AG08395 (cell line): ENCODE data around the gene ACAA1.
A peak's percentile ranks its signal among the peaks of the same experiment; 100 is the strongest.
"Not testable (repeated sequence)": the region's sequence is repeated elsewhere in the genome, so short reads cannot be mapped to it uniquely, and the experiment has no call there.

Source experiments
- DNase-seq: peaks from one replicate; pipeline ENCODE4 v3.0.0; 2012; ENCODE audit warnings: mixed read lengths, low spot score

ACAA1 gene

DNA sequence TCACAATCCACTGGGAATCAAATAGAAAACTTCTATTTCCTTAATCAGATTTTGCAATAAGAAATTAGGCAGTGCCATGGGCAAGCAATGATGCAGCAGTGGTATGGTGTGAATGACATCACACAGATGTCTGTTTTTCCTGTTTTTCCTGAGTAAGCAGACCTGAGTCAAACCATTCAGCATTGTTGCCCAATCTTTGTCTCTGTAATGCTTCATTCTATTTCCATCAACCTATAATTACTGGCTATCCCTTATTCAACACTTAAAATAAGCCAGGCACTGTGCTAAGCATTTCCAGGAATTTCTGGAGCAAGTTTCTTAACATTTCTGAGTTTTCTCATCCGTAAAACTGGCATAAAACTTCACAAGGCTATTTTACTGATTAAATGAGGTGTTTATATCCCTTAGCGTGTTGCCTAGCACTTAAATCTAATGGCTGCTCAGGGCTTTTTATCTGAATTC is 17.1 kb upstream of the ACAA1 start:
- peak; percentile 75 for DNase-seq

GRCh38 chr3:38153221-38153620 is 16.3 kb upstream of the ACAA1 start:
- no peak for DNase-seq

- DNase-seq = no peak
Measured at GRCh38 chr3:38152609-38153008, 15.7 kb upstream of the ACAA1 start.

DNA sequence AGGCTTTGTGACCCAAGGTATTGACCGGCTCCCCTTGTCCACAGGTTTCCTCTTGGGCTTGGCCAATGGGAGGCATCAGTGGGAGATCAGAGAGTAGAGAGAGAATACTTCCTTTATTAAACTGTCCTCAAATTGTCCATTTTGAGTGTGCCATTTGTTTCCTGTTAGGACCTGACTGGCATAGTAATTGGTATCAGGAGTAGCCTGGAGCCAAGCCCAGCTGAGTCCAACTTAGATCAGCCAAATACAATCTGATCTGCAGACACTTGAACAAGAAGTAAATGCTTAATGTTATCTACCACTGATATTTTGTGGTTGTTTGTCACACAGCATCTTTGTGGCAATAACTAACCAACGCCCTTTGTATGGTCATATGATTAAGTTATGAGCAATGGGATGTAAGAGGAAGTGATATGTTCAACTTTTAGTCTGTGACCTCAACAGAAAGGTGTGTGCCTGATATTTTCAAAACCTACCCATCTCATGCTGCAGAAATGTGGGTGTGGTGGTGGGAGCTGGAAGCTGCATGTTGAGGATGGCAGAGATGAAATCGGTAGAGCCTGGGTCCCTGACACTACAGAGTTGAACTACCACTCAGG is 14.8 kb upstream of the ACAA1 start:
- no peak for DNase-seq

GRCh38 chr3:38150780-38151528 is 14.0 kb upstream of the ACAA1 start:
- DNase-seq = no peak

GRCh38 chr3:38149708-38150107 is 12.8 kb upstream of the ACAA1 start:
- no peak for DNase-seq

GRCh38 chr3:38148311-38148882 is 11.5 kb upstream of the ACAA1 start:
- no peak for DNase-seq

GRCh38 chr3:38147421-38147820 is 10.5 kb upstream of the ACAA1 start:
- DNase-seq = no peak

- DNase-seq = no peak
Measured at GRCh38 chr3:38146504-38146903, 9.6 kb upstream of the ACAA1 start.

- no peak for DNase-seq
Measured at GRCh38 chr3:38143511-38143910, 6.6 kb upstream of the ACAA1 start.

DNA sequence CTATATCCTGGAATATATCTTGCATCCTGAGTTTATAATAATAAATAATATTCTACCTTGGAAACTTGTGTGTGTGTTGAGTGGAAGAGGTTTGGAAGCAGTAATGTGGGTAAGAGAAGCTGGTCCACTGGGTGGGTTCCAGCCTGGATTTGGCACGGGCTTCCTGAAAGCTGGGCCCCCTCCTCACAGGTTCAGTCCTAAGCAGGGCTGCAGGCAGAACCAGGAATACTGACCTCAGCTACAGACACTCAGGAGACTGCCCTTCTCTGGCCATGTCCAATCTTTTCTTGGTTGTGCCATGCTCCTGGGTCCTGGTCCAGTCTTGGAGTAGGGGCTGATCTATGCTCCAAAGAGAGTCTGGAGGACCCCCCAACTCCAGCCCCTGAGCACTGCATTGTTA is 6.0 kb upstream of the ACAA1 start:
- no peak for DNase-seq

- no peak for DNase-seq
Measured at GRCh38 chr3:38141952-38142273, 5.0 kb upstream of the ACAA1 start.

DNA sequence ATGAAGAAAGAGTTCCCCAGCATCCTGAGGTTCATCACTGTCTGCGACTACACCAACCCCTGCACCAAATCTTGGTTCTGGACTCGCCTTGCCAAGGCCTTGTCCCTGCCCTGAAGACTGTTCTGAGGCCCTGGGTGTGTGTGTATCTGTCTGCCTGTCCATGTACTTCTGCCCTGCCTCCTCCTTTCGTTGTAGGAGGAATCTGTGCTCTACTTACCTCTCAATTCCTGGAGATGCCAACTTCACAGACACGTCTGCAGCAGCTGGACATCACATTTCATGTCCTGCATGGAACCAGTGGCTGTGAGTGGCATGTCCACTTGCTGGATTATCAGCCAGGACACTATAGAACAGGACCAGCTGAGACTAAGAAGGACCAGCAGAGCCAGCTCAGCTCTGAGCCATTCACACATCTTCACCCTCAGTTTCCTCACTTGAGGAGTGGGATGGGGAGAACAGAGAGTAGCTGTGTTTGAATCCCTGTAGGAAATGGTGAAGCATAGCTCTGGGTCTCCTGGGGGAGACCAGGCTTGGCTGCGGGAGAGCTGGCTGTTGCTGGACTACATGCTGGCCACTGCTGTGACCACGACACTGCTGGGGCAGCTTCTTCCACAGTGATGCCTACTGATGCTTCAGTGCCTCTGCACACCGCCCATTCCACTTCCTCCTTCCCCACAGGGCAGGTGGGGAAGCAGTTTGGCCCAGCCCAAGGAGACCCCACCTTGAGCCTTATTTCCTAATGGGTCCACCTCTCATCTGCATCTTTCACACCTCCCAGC is 4.4 kb upstream of the ACAA1 start:
- DNase-seq = no peak

DNA sequence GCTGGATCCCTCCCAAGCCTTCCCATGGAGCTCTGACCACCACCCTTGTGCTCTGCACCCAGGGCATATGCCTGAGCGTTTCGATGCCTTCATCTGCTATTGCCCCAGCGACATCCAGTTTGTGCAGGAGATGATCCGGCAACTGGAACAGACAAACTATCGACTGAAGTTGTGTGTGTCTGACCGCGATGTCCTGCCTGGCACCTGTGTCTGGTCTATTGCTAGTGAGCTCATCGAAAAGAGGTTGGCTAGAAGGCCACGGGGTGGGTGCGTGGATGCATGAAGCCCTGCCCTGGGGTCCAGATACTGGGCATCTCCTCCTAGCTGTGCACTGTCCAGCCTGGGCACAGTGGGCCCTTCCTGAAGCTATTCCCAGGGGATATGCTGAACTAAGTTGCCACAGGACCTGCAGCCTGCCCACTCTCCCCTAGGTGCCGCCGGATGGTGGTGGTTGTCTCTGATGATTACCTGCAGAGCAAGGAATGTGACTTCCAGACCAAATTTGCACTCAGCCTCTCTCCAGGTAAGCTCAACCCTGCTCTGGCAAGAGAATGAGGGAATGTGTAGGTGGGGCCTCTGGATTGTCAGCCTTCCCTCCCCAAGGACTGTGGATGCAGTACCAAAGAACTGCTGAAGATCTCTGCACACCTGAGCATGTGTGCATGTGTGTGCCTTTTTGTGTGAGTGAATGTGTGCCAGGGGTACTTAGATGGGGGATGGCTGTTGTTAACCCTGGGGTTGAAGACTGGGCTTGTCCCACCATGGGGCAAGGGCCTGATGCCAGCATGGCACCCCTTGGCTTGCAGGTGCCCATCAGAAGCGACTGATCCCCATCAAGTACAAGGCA is 3.6 kb upstream of the ACAA1 start:
- DNase-seq = no peak

- DNase-seq = no peak
Measured at GRCh38 chr3:38139652-38140051, 2.7 kb upstream of the ACAA1 start.

DNA sequence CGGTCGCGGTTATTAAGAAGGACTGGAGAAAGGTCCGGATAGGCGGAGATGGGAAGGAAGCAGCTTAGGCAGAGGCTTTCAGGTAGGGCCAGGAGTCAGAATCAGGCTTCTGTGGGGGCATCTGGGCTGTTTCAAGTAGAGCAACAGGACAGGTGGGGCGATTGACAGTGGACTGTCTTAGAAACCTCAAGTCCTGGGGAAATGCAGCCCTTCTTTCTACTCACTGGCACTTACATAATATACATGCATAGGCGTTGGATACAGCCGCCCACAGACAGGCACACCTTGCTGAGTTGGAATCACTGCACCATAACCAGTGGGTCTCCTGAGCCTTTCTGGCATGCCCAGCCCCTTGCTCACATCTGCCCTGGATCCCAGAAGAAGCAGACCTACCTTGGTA is 2.3 kb upstream of the ACAA1 start:
- DNase-seq = no peak

GRCh38 chr3:38138349-38139190 is 1.6 kb upstream of the ACAA1 start, which contains the start of gene MYD88:
Gene MYD88 (plus strand): TSS chr3:38138661. CDS start chr3:38138701, 40 bp downstream.
- peak; percentile 61 for DNase-seq

DNA sequence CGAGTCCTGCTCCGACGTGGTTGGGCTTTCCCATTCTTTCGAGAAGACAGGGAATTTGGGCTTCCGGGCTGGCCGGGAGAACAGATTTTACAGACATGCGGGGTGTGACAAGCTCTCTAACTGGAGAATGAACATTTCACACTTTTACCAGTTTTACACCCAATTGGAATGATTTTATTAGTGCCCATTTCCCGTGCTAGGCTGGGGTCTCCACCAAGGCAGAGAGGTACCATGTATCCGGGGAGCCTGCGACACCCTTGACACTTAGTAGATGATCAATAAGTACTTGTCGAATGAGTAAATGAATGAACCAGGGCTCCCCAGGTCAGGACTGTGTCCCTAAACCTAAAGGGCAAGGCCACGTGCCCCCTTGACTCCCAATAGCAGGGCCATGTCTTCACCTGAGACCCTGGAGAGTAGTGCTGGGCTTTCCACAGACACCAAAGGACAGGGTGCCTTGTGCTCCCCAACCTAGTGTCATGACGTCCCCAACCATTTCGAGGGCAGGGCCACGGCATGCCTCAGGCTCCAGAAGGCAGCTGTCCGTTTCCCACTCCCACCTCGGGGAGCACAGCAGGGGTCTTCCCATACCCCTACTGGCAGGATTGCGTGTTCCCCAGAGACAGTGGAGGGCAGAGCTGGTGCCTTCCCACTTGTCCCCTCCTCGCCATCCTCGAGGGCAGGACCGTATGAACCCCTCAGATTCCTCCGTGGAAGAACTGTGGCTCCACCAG is 855 bp upstream of the ACAA1 start:
- DNase-seq = no peak

- peak; percentile 40 for DNase-seq
Measured at GRCh38 chr3:38136393-38136776, 542 bp downstream of the ACAA1 start.

DNA sequence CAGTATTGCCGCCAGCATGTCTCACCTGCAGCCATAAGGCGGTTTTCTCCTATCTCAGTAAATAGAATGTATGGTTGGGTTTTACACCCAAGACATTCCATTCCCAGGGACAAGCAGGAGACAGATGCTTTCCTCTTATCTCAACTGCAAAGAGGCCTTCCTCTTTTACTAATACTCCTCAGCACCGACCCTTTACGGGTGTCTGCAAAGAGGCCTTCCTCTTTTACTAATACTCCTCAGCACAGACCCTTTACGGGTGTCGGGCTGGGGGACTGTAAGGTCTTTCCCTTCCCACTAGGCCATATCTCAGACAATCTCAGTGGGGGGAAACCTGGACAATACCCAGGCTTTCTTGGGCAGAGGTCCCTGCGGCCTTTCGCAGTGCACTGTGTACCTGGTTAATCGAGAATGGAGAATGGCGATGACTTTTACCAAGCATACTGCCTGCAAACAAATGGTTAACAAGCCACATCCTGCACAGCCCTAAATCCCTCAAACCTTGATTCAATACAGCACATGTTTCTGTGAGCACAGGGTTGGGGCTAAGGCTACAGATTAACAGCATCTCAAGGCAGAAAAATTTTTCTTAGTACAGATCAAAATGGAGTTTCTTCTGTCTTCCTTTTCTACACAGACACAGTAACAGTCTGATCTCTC is 1.2 kb downstream of the ACAA1 start:
- DNase-seq = not testable (repeated sequence)
